HG03135 (cell line): ENCODE measurements around the gene IFITM2.
A peak's percentile ranks its signal among the peaks of the same experiment; 100 is the strongest.
"Not testable (repeated sequence)": the region's sequence is repeated elsewhere in the genome, so short reads cannot be mapped to it uniquely, and the experiment has no call there.

Source experiments
- ATAC-seq: cut with Tn5 transposase; IDR thresholded peaks from one replicate; pipeline ENCODE4 v1.9.1; 2021; ENCODE audit warnings: mild to moderate bottlenecking, moderate library complexity; ENCODE audit not compliant: unreplicated experiment

The IFITM2 gene

GRCh38 chr11:306645-307371 lies 808 bp upstream of the IFITM2 start:
- ATAC-seq = no peak

GRCh38 chr11:308740-309665 lies 1.4 kb downstream of the IFITM2 start:
- not testable (repeated sequence) for ATAC-seq

GRCh38 chr11:309979-310572 lies 2.5 kb downstream of the IFITM2 start:
- ATAC-seq = not testable (repeated sequence)

GRCh38 chr11:311013-311748 lies 3.6 kb downstream of the IFITM2 start:
- peak; percentile 32 for ATAC-seq

GRCh38 chr11:312092-312816 lies 4.6 kb downstream of the IFITM2 start:
- no peak for ATAC-seq

GRCh38 chr11:313304-313786 lies 5.7 kb downstream of the IFITM2 start:
- ATAC-seq = no peak

GRCh38 chr11:313787-314553 lies 6.4 kb downstream of the IFITM2 start, which contains the start of gene IFITM1:
TSS of gene IFITM1 (plus strand) at chr11:314040. CDS start at chr11:314171, 131 bp downstream.
- ATAC-seq = peak; percentile 25

- not testable (repeated sequence) for ATAC-seq
These were observed 6.9 kb downstream of the IFITM2 start for GRCh38 chr11:314554-314875.

GRCh38 chr11:315051-315481 lies 7.5 kb downstream of the IFITM2 start:
- ATAC-seq = no peak

- ATAC-seq = no peak
These were observed 7.9 kb downstream of the IFITM2 start for GRCh38 chr11:315516-315994.

- ATAC-seq = no peak
These were observed 8.6 kb downstream of the IFITM2 start for GRCh38 chr11:316031-316701.

- no peak for ATAC-seq
These were observed 9.3 kb downstream of the IFITM2 start for GRCh38 chr11:316891-317301.

- peak; percentile 5 for ATAC-seq
These were observed 10.2 kb downstream of the IFITM2 start for GRCh38 chr11:317668-318404.

- peak; percentile 40 for ATAC-seq
These were observed 10.9 kb downstream of the IFITM2 start for GRCh38 chr11:318405-319120.

- ATAC-seq = peak; percentile 8
These were observed 11.7 kb downstream of the IFITM2 start for GRCh38 chr11:319121-319887.

GRCh38 chr11:319888-320273 lies 12.3 kb downstream of the IFITM2 start:
- ATAC-seq = not testable (repeated sequence)
